Measurements from ENCODE around the gene FRY. TPM values are rescaled to one million over a fixed set of nuclear protein-coding genes. Genes with fewer than 3 reads are reported as not detected.

The FRY gene
- total RNA-seq, 1 donor: 12.3 TPM

GRCh38 chr13:32340914-32341313 is 309.3 kb downstream of the FRY start:
- Histone ChIP-seq H3K36me3 (ENCODE audit: insufficient read depth, low read length) (peaks cover 11% of the 10 kb centered on the region), H3K9me3 (ENCODE audit: low read depth, low read length) (no peaks in the 10 kb centered on the region), H4K20me1 (ENCODE audit: insufficient read depth, low read length) (no peaks in the 10 kb centered on the region), H3K4me2 (ENCODE audit: insufficient read depth, low read length) (no peak overlapping the region), H3K27me3 (ENCODE audit: insufficient read depth, low read length) (no peaks in the 10 kb centered on the region), H3K4me3 (ENCODE audit: insufficient read depth, low read length) (no peak overlapping the region), H2AFZ (ENCODE audit: low read length) (peak overlapping the region; percentile 61), H3K79me2 (ENCODE audit: insufficient read depth, low read length) (no peaks in the 10 kb centered on the region), H3K4me1 (ENCODE audit: insufficient read depth, low read length) (no peaks in the 10 kb centered on the region), H3K27ac (ENCODE audit: low read depth, low read length) (no peak overlapping the region)
- TF ChIP-seq, protein P1, sequence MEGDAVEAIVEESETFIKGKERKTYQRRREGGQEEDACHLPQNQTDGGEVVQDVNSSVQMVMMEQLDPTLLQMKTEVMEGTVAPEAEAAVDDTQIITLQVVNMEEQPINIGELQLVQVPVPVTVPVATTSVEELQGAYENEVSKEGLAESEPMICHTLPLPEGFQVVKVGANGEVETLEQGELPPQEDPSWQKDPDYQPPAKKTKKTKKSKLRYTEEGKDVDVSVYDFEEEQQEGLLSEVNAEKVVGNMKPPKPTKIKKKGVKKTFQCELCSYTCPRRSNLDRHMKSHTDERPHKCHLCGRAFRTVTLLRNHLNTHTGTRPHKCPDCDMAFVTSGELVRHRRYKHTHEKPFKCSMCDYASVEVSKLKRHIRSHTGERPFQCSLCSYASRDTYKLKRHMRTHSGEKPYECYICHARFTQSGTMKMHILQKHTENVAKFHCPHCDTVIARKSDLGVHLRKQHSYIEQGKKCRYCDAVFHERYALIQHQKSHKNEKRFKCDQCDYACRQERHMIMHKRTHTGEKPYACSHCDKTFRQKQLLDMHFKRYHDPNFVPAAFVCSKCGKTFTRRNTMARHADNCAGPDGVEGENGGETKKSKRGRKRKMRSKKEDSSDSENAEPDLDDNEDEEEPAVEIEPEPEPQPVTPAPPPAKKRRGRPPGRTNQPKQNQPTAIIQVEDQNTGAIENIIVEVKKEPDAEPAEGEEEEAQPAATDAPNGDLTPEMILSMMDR (IDR thresholded peaks at IDR 0.05; ENCODE audit: extremely low read depth, low read depth, low read length): no peak
- no peak for DNase-seq (ENCODE audit: insufficient read length, low spot score, missing footprints)

DNA sequence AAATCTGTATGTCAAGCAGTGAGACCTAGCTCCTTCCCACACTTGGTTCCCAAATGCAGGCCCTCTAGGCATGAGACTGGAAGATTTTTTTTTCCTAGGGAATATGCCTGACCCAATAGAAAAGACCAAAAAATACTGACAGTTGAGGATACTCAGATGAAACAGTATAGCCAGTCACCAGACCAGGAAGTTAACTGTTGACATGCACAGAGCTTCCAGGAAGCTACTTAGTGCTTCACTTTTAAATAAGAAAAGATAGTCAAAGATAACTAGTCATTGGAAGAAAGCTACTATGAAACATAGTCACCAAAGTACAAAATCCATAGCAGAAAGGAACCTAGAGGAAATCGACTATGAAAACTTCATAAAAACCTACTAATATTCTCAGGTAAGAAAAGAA is 316.1 kb downstream of the FRY start:
- H2AFZ ChIP-seq (ENCODE audit: low read length): peak overlapping the region; percentile 10
- no peak overlapping the region for H3K4me2 ChIP-seq (ENCODE audit: insufficient read depth, low read length)
- H3K4me1 ChIP-seq (ENCODE audit: insufficient read depth, low read length): no peaks in the 10 kb centered on the region
- H3K36me3 ChIP-seq (ENCODE audit: insufficient read depth, low read length): peaks cover 5% of the 10 kb centered on the region
- no peaks in the 10 kb centered on the region for H3K79me2 ChIP-seq (ENCODE audit: insufficient read depth, low read length)
- no peak for DNase-seq (ENCODE audit: insufficient read length, low spot score, missing footprints)
- H3K9me3 ChIP-seq (ENCODE audit: low read depth, low read length): no peaks in the 10 kb centered on the region
- H4K20me1 ChIP-seq (ENCODE audit: insufficient read depth, low read length): no peaks in the 10 kb centered on the region
- no peak overlapping the region for H3K27ac ChIP-seq (ENCODE audit: low read depth, low read length)
- H3K4me3 ChIP-seq (ENCODE audit: insufficient read depth, low read length): no peak overlapping the region
- H3K27me3 ChIP-seq (ENCODE audit: insufficient read depth, low read length): no peaks in the 10 kb centered on the region
- TF ChIP-seq, protein P1 (IDR thresholded peaks at IDR 0.05; ENCODE audit: extremely low read depth, low read depth, low read length): no peak
